Measurements from ENCODE around the gene PRRG4. TPM values are rescaled to one million over a fixed set of nuclear protein-coding genes. Genes with fewer than 3 reads are reported as not detected.

PRRG4 gene
- total RNA-seq, 1 donor from 2014 or later: not detected

GRCh38 chr11:32830796-32831195 is 1.1 kb downstream of the PRRG4 start:
- TF ChIP-seq CTCF (IDR thresholded peaks at IDR 0.05): no peak
- H3K27me3 Mint-ChIP-seq (ENCODE audit: low read depth): peaks cover 50% of the 10 kb centered on the region
- H3K9me3 Mint-ChIP-seq (ENCODE audit: low read depth): no peaks in the 10 kb centered on the region
- H3K4me1 Mint-ChIP-seq (ENCODE audit: low read depth): peaks cover 12% of the 10 kb centered on the region
- H3K36me3 Mint-ChIP-seq (ENCODE audit: low read depth): no peaks in the 10 kb centered on the region
- DNase-seq (ENCODE audit: low spot score): no peak
- H3K27ac Mint-ChIP-seq (ENCODE audit: unreplicated experiment): no peak overlapping the region
- no peak overlapping the region for H3K4me3 Mint-ChIP-seq (ENCODE audit: unreplicated experiment)

- no peak overlapping the region for H3K27ac Mint-ChIP-seq (ENCODE audit: unreplicated experiment)
- H3K4me3 Mint-ChIP-seq (ENCODE audit: unreplicated experiment): no peak overlapping the region
- H3K9me3 Mint-ChIP-seq (ENCODE audit: low read depth): no peaks in the 10 kb centered on the region
- H3K36me3 Mint-ChIP-seq (ENCODE audit: low read depth): no peaks in the 10 kb centered on the region
- H3K27me3 Mint-ChIP-seq (ENCODE audit: low read depth): peaks cover 50% of the 10 kb centered on the region
- no peak for DNase-seq (ENCODE audit: low spot score)
- H3K4me1 Mint-ChIP-seq (ENCODE audit: low read depth): peaks cover 12% of the 10 kb centered on the region
- TF ChIP-seq CTCF (IDR thresholded peaks at IDR 0.05): no peak
These were observed 1.5 kb downstream of the PRRG4 start for GRCh38 chr11:32831221-32831620.

- H3K9me3 Mint-ChIP-seq (ENCODE audit: low read depth): no peaks in the 10 kb centered on the region
- DNase-seq (ENCODE audit: low spot score): no peak
- H3K27ac Mint-ChIP-seq (ENCODE audit: unreplicated experiment): no peak overlapping the region
- no peak for TF ChIP-seq CTCF (IDR thresholded peaks at IDR 0.05)
- H3K4me1 Mint-ChIP-seq (ENCODE audit: low read depth): peaks cover 12% of the 10 kb centered on the region
- no peaks in the 10 kb centered on the region for H3K36me3 Mint-ChIP-seq (ENCODE audit: low read depth)
- H3K27me3 Mint-ChIP-seq (ENCODE audit: low read depth): peaks cover 68% of the 10 kb centered on the region
- no peak overlapping the region for H3K4me3 Mint-ChIP-seq (ENCODE audit: unreplicated experiment)
These were observed 4.2 kb downstream of the PRRG4 start for GRCh38 chr11:32833921-32834320.

GRCh38 chr11:32836946-32837345 is 7.2 kb downstream of the PRRG4 start:
- H3K27ac Mint-ChIP-seq (ENCODE audit: unreplicated experiment): no peak overlapping the region
- H3K36me3 Mint-ChIP-seq (ENCODE audit: low read depth): no peaks in the 10 kb centered on the region
- no peaks in the 10 kb centered on the region for H3K9me3 Mint-ChIP-seq (ENCODE audit: low read depth)
- no peak for TF ChIP-seq CTCF (IDR thresholded peaks at IDR 0.05)
- DNase-seq (ENCODE audit: low spot score): no peak
- H3K27me3 Mint-ChIP-seq (ENCODE audit: low read depth): peaks cover 59% of the 10 kb centered on the region
- H3K4me3 Mint-ChIP-seq (ENCODE audit: unreplicated experiment): no peak overlapping the region
- no peaks in the 10 kb centered on the region for H3K4me1 Mint-ChIP-seq (ENCODE audit: low read depth)

GRCh38 chr11:32838505-32839274 is 9.0 kb downstream of the PRRG4 start:
- H3K27ac Mint-ChIP-seq (ENCODE audit: unreplicated experiment): no peak overlapping the region
- H3K4me1 Mint-ChIP-seq (ENCODE audit: low read depth): no peaks in the 10 kb centered on the region
- no peaks in the 10 kb centered on the region for H3K9me3 Mint-ChIP-seq (ENCODE audit: low read depth)
- peaks cover 45% of the 10 kb centered on the region for H3K27me3 Mint-ChIP-seq (ENCODE audit: low read depth)
- no peaks in the 10 kb centered on the region for H3K36me3 Mint-ChIP-seq (ENCODE audit: low read depth)
- H3K4me3 Mint-ChIP-seq (ENCODE audit: unreplicated experiment): no peak overlapping the region
- no peak for DNase-seq (ENCODE audit: low spot score)
- no peak for TF ChIP-seq CTCF (IDR thresholded peaks at IDR 0.05)
